ENCODE measurements around the gene TIGD6. TPM values are rescaled to one million over a fixed set of nuclear protein-coding genes. Genes with fewer than 3 reads are reported as not detected.

The TIGD6 gene
- total and polyA plus RNA-seq, 9 of the 15 experiments (the other 6 are each of a cell fraction or from before 2014, with no cell fraction given): 1.8 to 6.3 (median 3.9) TPM

- BruUV-seq (replicated peaks): no TSS peak
- no peaks in the 10 kb centered on the region for H3K9me1 ChIP-seq (ENCODE audit: control insufficient read depth, insufficient read depth, low read length)
- in situ Hi-C loops (cut with MboI): no loop called here
- TF ChIP-seq BRF1 (IDR thresholded peaks at IDR 0.05; ENCODE audit: borderline replicate concordance, extremely low read depth, insufficient read length): no peak
- no peak for TF ChIP-seq ZNF124 (CRISPR knock-in tag; IDR thresholded peaks at IDR 0.05)
- TF ChIP-seq ZNF740 (CRISPR knock-in tag; IDR thresholded peaks at IDR 0.05): no peak
- TF ChIP-seq ZNF740 (tag; IDR thresholded peaks at IDR 0.05): no peak
- no peak for TF ChIP-seq PURB (CRISPR knock-in tag; IDR thresholded peaks at IDR 0.05; ENCODE audit: low read depth)
- TF ChIP-seq ZNF197 (CRISPR knock-in tag; IDR thresholded peaks at IDR 0.05; ENCODE audit: low read depth): no peak
- TF ChIP-seq TGIF2 (CRISPR knock-in tag; IDR thresholded peaks at IDR 0.05): no peak
- no peak for TF ChIP-seq CLOCK (CRISPR knock-in tag; IDR thresholded peaks at IDR 0.05; ENCODE audit: borderline replicate concordance)
- TF ChIP-seq MITF (IDR thresholded peaks at IDR 0.05): no peak
- TF ChIP-seq FOXA1 (IDR thresholded peaks at IDR 0.05; ENCODE audit: borderline replicate concordance): no peak
- no peak for TF ChIP-seq HDAC3 (IDR thresholded peaks at IDR 0.05; ENCODE audit: borderline replicate concordance, partially characterized antibody)
- TF ChIP-seq PTTG1 (tag; IDR thresholded peaks at IDR 0.05; ENCODE audit: low read depth): no peak
- TF ChIP-seq CCAR2 (IDR thresholded peaks at IDR 0.05; ENCODE audit: low read depth, low read length): no peak
- no peak for TF ChIP-seq ZNF354B (CRISPR knock-in tag; IDR thresholded peaks at IDR 0.05)
- no peak for TF ChIP-seq KAT8 (IDR thresholded peaks at IDR 0.05; ENCODE audit: low read depth)
- H3K27ac ChIP-seq (ENCODE audit: extremely low read depth, low read depth, low read length): no peak overlapping the region
- FAIRE-seq: no peak
- H3K36me3 ChIP-seq (ENCODE audit: control insufficient read depth, insufficient read depth, low read length): peaks cover 99% of the 10 kb centered on the region
- no peak overlapping the region for H3K4me2 ChIP-seq (ENCODE audit: insufficient read depth, low read length)
- no peaks in the 10 kb centered on the region for H3K27me3 ChIP-seq (ENCODE audit: control insufficient read depth in 2 of 2, insufficient read depth in 2 of 2, low read length in 2 of 2)
- CTCF ChIA-PET (ENCODE audit: low intra/inter-chr PET ratio): no interaction called here
- H3K4me3 ChIP-seq: no peak overlapping the region
- DNase-seq (ENCODE audit: extremely low read depth in 1 of 4, low spot score in 3 of 4): no peak
- WGBS (ENCODE audit: insufficient coverage, low coverage, missing lambda C conversion rate): 91% methylated on average over 1 of the region's 1 CpG
- intact Hi-C loops (cut with micrococcal nuclease): loop anchor here (10.0 kb wide), 2 partner anchors 92 to 332 kb away; partner anchors contain the start of gene TCOF1
- H3K9ac ChIP-seq (ENCODE audit: insufficient read depth in 1 of 2, low read depth in 2 of 2, low read length in 2 of 2): no peak overlapping the region
- no peaks in the 10 kb centered on the region for H3K9me3 ChIP-seq (replicated peaks; ENCODE audit: control insufficient read depth, insufficient read depth, low read depth, low read length)
- H3K4me1 ChIP-seq (replicated peaks in 1 of 2; ENCODE audit: control insufficient read depth in 2 of 2, insufficient read depth in 2 of 2, low read length in 2 of 2): peaks cover 15 to 23% of the 10 kb centered on the region in 2 experiments; a peak in 4 of 5 replicates
- POLR2A ChIA-PET: interaction anchor here (0.6 to 1.5 kb wide), 6 partner anchors 7 to 476 kb away, joined by 3 to 4 read pairs (median 4); no protein-coding TSS in a partner anchor
- no peak for ATAC-seq
- H4K20me1 ChIP-seq (replicated peaks; ENCODE audit: control insufficient read depth, insufficient read depth, low read length): no peaks in the 10 kb centered on the region
- H3K79me2 ChIP-seq (ENCODE audit: control insufficient read depth, insufficient read depth, low read length): no peaks in the 10 kb centered on the region
- no peak overlapping the region for H2AFZ ChIP-seq (ENCODE audit: low read depth, low read length)
Measured at GRCh38 chr5:150023136-150023535, 22.7 kb upstream of the TIGD6 start.
